ENCODE data around the gene PARD3B. TPM values are rescaled to one million over a fixed set of nuclear protein-coding genes. Genes with fewer than 3 reads are reported as not detected.

Gene PARD3B
- total RNA-seq, 1 experiment from 2014 or later, result 10.1 TPM

GRCh38 chr2:205321231-205321630 is 776.0 kb downstream of the PARD3B start:
- intact Hi-C loops (cut with micrococcal nuclease; ENCODE audit: unreplicated experiment), result loop anchor here (10.0 kb wide), 1 partner anchor 354 kb away; no protein-coding TSS in a partner anchor
- Mint-ChIP-seq H3K4me1 (ENCODE audit: low read depth, unreplicated experiment) (peaks cover 8% of the 10 kb centered on the region), H3K27ac (ENCODE audit: unreplicated experiment) (no peak overlapping the region), H3K27me3 (ENCODE audit: unreplicated experiment) (no peaks in the 10 kb centered on the region), H3K36me3 (ENCODE audit: insufficient read depth, unreplicated experiment) (no peaks in the 10 kb centered on the region), H3K9me3 (ENCODE audit: low read depth, unreplicated experiment) (peaks cover 3% of the 10 kb centered on the region), H3K4me3 (ENCODE audit: low read depth, unreplicated experiment) (no peak overlapping the region)
- TF ChIP-seq CTCF (IDR thresholded peaks at IDR 0.05; ENCODE audit: unreplicated experiment), result no peak
- CTCF ChIA-PET, result interaction anchor here (0.7 kb wide), 2 partner anchors 12 to 233 kb away, joined by 3 read pairs; no protein-coding TSS in a partner anchor
- DNase-seq, result no peak
- BruUV-seq (replicated peaks), result no TSS peak

DNA sequence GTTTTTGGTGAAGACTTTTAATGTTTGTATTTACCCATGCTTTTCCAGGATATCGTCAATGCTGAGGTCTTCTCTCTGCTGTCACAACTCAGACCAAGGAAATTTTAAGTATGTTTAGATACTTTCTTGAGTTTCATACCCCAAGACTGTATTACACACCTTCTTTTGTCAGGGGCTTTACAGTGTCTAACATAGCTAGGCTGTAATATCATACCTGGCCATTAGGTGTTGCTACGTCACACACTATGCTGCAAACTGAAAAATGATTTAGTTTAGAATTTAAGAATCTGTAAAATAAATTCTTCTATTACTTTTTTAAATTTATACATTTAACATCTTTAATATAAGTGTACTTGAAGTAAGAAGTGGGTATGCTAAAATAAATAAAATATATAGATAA is 778.7 kb downstream of the PARD3B start:
- H3K27ac Mint-ChIP-seq (ENCODE audit: unreplicated experiment), result no peak overlapping the region
- peaks cover 2% of the 10 kb centered on the region for H3K9me3 Mint-ChIP-seq (ENCODE audit: low read depth, unreplicated experiment)
- peaks cover 8% of the 10 kb centered on the region for H3K4me1 Mint-ChIP-seq (ENCODE audit: low read depth, unreplicated experiment)
- no peaks in the 10 kb centered on the region for H3K36me3 Mint-ChIP-seq (ENCODE audit: insufficient read depth, unreplicated experiment)
- no peak for DNase-seq
- no TSS peak for BruUV-seq (replicated peaks)
- no peak for TF ChIP-seq CTCF (IDR thresholded peaks at IDR 0.05; ENCODE audit: unreplicated experiment)
- no peak overlapping the region for H3K4me3 Mint-ChIP-seq (ENCODE audit: low read depth, unreplicated experiment)
- intact Hi-C loops (cut with micrococcal nuclease; ENCODE audit: unreplicated experiment), result loop anchor here (10.0 kb wide), 1 partner anchor 351 kb away; no protein-coding TSS in a partner anchor
- H3K27me3 Mint-ChIP-seq (ENCODE audit: unreplicated experiment), result no peaks in the 10 kb centered on the region
- CTCF ChIA-PET, result interaction anchor here (0.6 kb wide), 1 partner anchor 35 kb away, joined by 3 read pairs; no protein-coding TSS in a partner anchor

DNA sequence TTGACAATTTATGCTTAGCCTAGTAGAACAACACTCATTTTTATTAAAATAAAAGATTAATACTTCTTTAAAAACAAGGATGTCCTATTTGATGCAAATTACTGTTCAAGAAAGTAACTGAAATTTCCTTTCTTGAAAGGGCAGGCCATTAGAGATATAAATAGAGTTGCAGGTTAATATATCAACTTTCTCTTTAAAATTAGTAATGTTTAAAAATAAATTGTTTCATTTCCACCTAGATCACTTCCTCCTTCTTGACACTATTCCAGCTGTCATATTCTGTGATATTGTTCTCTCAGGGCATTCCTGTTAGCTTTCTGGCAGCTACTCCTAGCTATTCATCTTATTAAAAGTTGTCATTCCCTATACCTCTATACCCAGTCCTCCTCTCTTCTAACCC is 779.1 kb downstream of the PARD3B start:
- H3K9me3 Mint-ChIP-seq (ENCODE audit: low read depth, unreplicated experiment), result no peaks in the 10 kb centered on the region
- no peak overlapping the region for H3K27ac Mint-ChIP-seq (ENCODE audit: unreplicated experiment)
- CTCF ChIA-PET, result interaction anchor here (0.6 kb wide), 1 partner anchor 34 kb away, joined by 3 read pairs; no protein-coding TSS in a partner anchor

GRCh38 chr2:205333351-205333750 is 788.1 kb downstream of the PARD3B start:
- no peaks in the 10 kb centered on the region for H3K27me3 Mint-ChIP-seq (ENCODE audit: unreplicated experiment)
- no peak for TF ChIP-seq CTCF (IDR thresholded peaks at IDR 0.05; ENCODE audit: unreplicated experiment)
- peaks cover 5% of the 10 kb centered on the region for H3K9me3 Mint-ChIP-seq (ENCODE audit: low read depth, unreplicated experiment)
- no peak overlapping the region for H3K27ac Mint-ChIP-seq (ENCODE audit: unreplicated experiment)
- H3K4me3 Mint-ChIP-seq (ENCODE audit: low read depth, unreplicated experiment), result no peak overlapping the region
- intact Hi-C loops (cut with micrococcal nuclease; ENCODE audit: unreplicated experiment), result no loop called here
- CTCF ChIA-PET, result no interaction called here
- H3K4me1 Mint-ChIP-seq (ENCODE audit: low read depth, unreplicated experiment), result no peaks in the 10 kb centered on the region
- no peaks in the 10 kb centered on the region for H3K36me3 Mint-ChIP-seq (ENCODE audit: insufficient read depth, unreplicated experiment)
- BruUV-seq (replicated peaks), result no TSS peak
- no peak for DNase-seq

More for the DNA sequence above, 779.1 kb downstream of the PARD3B start:
- TF ChIP-seq CTCF (IDR thresholded peaks at IDR 0.05; ENCODE audit: unreplicated experiment), result no peak
- Mint-ChIP-seq H3K4me1 (ENCODE audit: low read depth, unreplicated experiment) (peaks cover 8% of the 10 kb centered on the region), H3K27me3 (ENCODE audit: unreplicated experiment) (no peaks in the 10 kb centered on the region), H3K4me3 (ENCODE audit: low read depth, unreplicated experiment) (no peak overlapping the region), H3K36me3 (ENCODE audit: insufficient read depth, unreplicated experiment) (no peaks in the 10 kb centered on the region)
- intact Hi-C loops (cut with micrococcal nuclease; ENCODE audit: unreplicated experiment), result loop anchor here (10.0 kb wide), 1 partner anchor 350 kb away; no protein-coding TSS in a partner anchor
- DNase-seq, result no peak
- no TSS peak for BruUV-seq (replicated peaks)
